HepG2 (cell line): ENCODE data around the gene AMHR2. TPM values are rescaled to one million over a fixed set of nuclear protein-coding genes. Genes with fewer than 3 reads are reported as not detected.
A peak's percentile ranks its signal among the peaks of the same experiment; 100 is the strongest.

Experiments used
- CCAR2 ChIP-seq: fragments of 200-400 bp; formaldehyde crosslinking; optimal IDR thresholded peaks from 2 replicates; pipeline ENCODE3; 2018; ENCODE audit warnings: low read depth, mild to moderate bottlenecking, low read length, moderate library complexity
- CSRNP1 ChIP-seq: sonication (generic); formaldehyde crosslinking; IDR thresholded peaks from 2 replicates; pipeline ENCODE4 v1.8.1; 2023; ENCODE audit warnings: mild to moderate bottlenecking, missing genetic modification reagents
- FOXJ3 ChIP-seq: sonication (generic); formaldehyde crosslinking; IDR thresholded peaks from 2 replicates; pipeline ENCODE4 v1.4.0; 2020; ENCODE audit warnings: missing genetic modification reagents, mild to moderate bottlenecking, borderline replicate concordance
- FOXP1 ChIP-seq, 2 experiments: fragments of 450-650 bp in 1 of 2; IDR thresholded peaks; 2 replicates each; pipeline ENCODE4 v1.6.1; 2017 to 2018; ENCODE audit warnings: antibody characterized with exemption in 1 of 2
- HNRNPUL1 ChIP-seq: fragments of 200-400 bp; formaldehyde crosslinking; IDR thresholded peaks from 2 replicates; pipeline ENCODE4 v1.6.1; 2017; ENCODE audit warnings: low read depth, mild to moderate bottlenecking, low read length, moderate library complexity
- IRX3 ChIP-seq: sonication (generic); formaldehyde crosslinking; IDR thresholded peaks from 2 replicates; pipeline ENCODE4 v1.8.1; 2023; ENCODE audit warnings: mild to moderate bottlenecking, low read depth, missing genetic modification reagents, borderline replicate concordance
- KLF12 ChIP-seq: sonication (generic); formaldehyde crosslinking; IDR thresholded peaks from 2 replicates; pipeline ENCODE4 v1.4.0; 2020; ENCODE audit warnings: missing genetic modification reagents, borderline replicate concordance
- LBX2 ChIP-seq: sonication (generic); formaldehyde crosslinking; IDR thresholded peaks from 2 replicates; pipeline ENCODE4 v1.5.0; 2020; ENCODE audit warnings: missing genetic modification reagents, mild to moderate bottlenecking, borderline replicate concordance
- MZF1 ChIP-seq: sonication (generic); formaldehyde crosslinking; IDR thresholded peaks from 2 replicates; pipeline ENCODE4 v1.8.1; 2023; ENCODE audit warnings: mild to moderate bottlenecking, missing genetic modification reagents, borderline replicate concordance
- NBN ChIP-seq: fragments of 450-650 bp; conservative IDR thresholded peaks from 2 replicates; pipeline ENCODE4 v1.6.1; 2017
- PBX2 ChIP-seq: IDR thresholded peaks from 2 replicates; pipeline ENCODE4 v1.6.1; 2016; ENCODE audit warnings: control low read depth
- PLSCR1 ChIP-seq: sonication (generic); formaldehyde crosslinking; IDR thresholded peaks from 2 replicates; pipeline ENCODE4 v1.5.0; 2020; ENCODE audit warnings: missing genetic modification reagents, mild to moderate bottlenecking, borderline replicate concordance
- RAD51 ChIP-seq: fragments of 450-650 bp; IDR thresholded peaks from 2 replicates; pipeline ENCODE4 v1.6.1; 2016; ENCODE audit warnings: borderline replicate concordance
- SALL1 ChIP-seq: sonication (generic); formaldehyde crosslinking; IDR thresholded peaks from 2 replicates; pipeline ENCODE4 v1.8.0; 2022; ENCODE audit warnings: mild to moderate bottlenecking, missing genetic modification reagents
- THRA ChIP-seq: sonication (generic); formaldehyde crosslinking; IDR thresholded peaks from 2 replicates; pipeline ENCODE4 v1.4.0; 2020; ENCODE audit warnings: missing genetic modification reagents, borderline replicate concordance
- ZNF232 ChIP-seq: sonication (generic); formaldehyde crosslinking; IDR thresholded peaks from 2 replicates; pipeline ENCODE4 v1.4.0; 2020; ENCODE audit warnings: missing genetic modification reagents, borderline replicate concordance
- ZNF274 ChIP-seq: sonication (generic); formaldehyde crosslinking; IDR thresholded peaks from 2 replicates; pipeline ENCODE4 v1.5.1; 2020; ENCODE audit warnings: mild to moderate bottlenecking, missing genetic modification reagents
- ZNF549 ChIP-seq: sonication (generic); formaldehyde crosslinking; IDR thresholded peaks from 2 replicates; pipeline ENCODE4 v1.5.0; 2020; ENCODE audit warnings: missing genetic modification reagents
- ZNF777 ChIP-seq: sonication (generic); formaldehyde crosslinking; IDR thresholded peaks from 2 replicates; pipeline ENCODE4 v1.4.0; 2020; ENCODE audit warnings: missing genetic modification reagents
- ZSCAN25 ChIP-seq: sonication (generic); formaldehyde crosslinking; IDR thresholded peaks from 2 replicates; pipeline ENCODE4 v1.8.0; 2022; ENCODE audit warnings: mild to moderate bottlenecking, missing genetic modification reagents
- ZUFSP ChIP-seq: sonication (generic); formaldehyde crosslinking; IDR thresholded peaks from 2 replicates; pipeline ENCODE4 v1.9.0; 2021; ENCODE audit warnings: missing genetic modification reagents, mild to moderate bottlenecking, borderline replicate concordance
- polyA plus RNA-seq, 8 experiments: library from polyadenylated mRNA; depleted of rRNA in 3 of 8; stranded (reverse) in 7 of 8; unstranded in 1 of 8; fragments of >200 nt; fragmentation: Illumina TruSeq in 4 of 8; extraction: Trizol in 4 of 8; gene quantifications; 2 replicates each; pipeline versions ENCODE4 v1.2.1 to v1.2.3, GENCODE V29; 2011 to 2016; ENCODE audit warnings: low read depth in 4 of 8, missing spikeins in 1 of 8, mixed read lengths in 1 of 8; ENCODE audit not compliant: insufficient read depth in 1 of 8
- total RNA-seq, 5 experiments: library from RNA; depleted of rRNA; stranded (reverse); fragments of >200 nt; fragmentation: Illumina TruSeq; extraction: Trizol; gene quantifications; 2 replicates each; pipeline ENCODE4 v1.2.3, GENCODE V29; 2016; ENCODE audit warnings: low read depth in 1 of 5

The AMHR2 gene
- total and polyA plus RNA-seq, 2 of the 13 experiments (the other 11 are each of a cell fraction or from before 2014, with no cell fraction given), result 0.24 to 0.58 TPM

- TF ChIP-seq THRA (CRISPR knock-in tag) (peak; percentile 36; the same call in 1 of the 2 replicates), FOXJ3 (no peak), ZSCAN25 (CRISPR knock-in tag) (0 out of 2 replicates have a peak, but pooled peaks have one; percentile 29), PBX2 (CRISPR knock-in tag) (no peak), MZF1 (no peak), SALL1 (CRISPR knock-in tag) (peak; percentile 62), ZNF549 (no peak), CSRNP1 (CRISPR knock-in tag) (peak; percentile 77; the same call in 1 of the 2 replicates), IRX3 (CRISPR knock-in tag) (no peak), NBN (no peak), LBX2 (CRISPR knock-in tag) (no peak), PLSCR1 (CRISPR knock-in tag) (no peak), ZUFSP (CRISPR knock-in tag) (no peak), ZNF274 (CRISPR knock-in tag) (no peak; the same call in 1 of the 2 replicates), HNRNPUL1 (no peak), KLF12 (0 out of 2 replicates have a peak, but pooled peaks have one; percentile 18), FOXP1 (IDR thresholded peaks at IDR 0.05) (no peak), FOXP1 (CRISPR knock-in tag; IDR thresholded peaks at IDR 0.05) (no peak), CCAR2 (peak; percentile 31), ZNF232 (CRISPR knock-in tag) (0 out of 2 replicates have a peak, but pooled peaks have one; percentile 32), ZNF777 (CRISPR knock-in tag) (no peak), RAD51 (no peak)
These were observed 28.8 kb downstream of the AMHR2 start (continued) for GRCh38 chr12:53452159-53453077.
